ENCODE measurements around the gene NGDN. TPM values are rescaled to one million over a fixed set of nuclear protein-coding genes. Genes with fewer than 3 reads are reported as not detected.

The NGDN gene
- total RNA-seq, 1 donor from 2014 or later, result 23.2 TPM

- H3K9me3 Mint-ChIP-seq (ENCODE audit: low read depth), result no peaks in the 10 kb centered on the region
Observed at GRCh38 chr14:23513005-23513817, 43.7 kb downstream of the NGDN start.

GRCh38 chr14:23513818-23514643, 44.5 kb downstream of the NGDN start:
- TF ChIP-seq CTCF (IDR thresholded peaks at IDR 0.05), result no peak
- H3K27me3 Mint-ChIP-seq (ENCODE audit: low read depth), result no peaks in the 10 kb centered on the region
- H3K4me3 Mint-ChIP-seq (ENCODE audit: unreplicated experiment), result no peak overlapping the region
- H3K27ac Mint-ChIP-seq (ENCODE audit: unreplicated experiment), result no peak overlapping the region
- H3K4me1 Mint-ChIP-seq (ENCODE audit: low read depth), result no peaks in the 10 kb centered on the region
- peaks cover 5% of the 10 kb centered on the region for H3K36me3 Mint-ChIP-seq (ENCODE audit: low read depth)
- H3K9me3 Mint-ChIP-seq (ENCODE audit: low read depth), result no peaks in the 10 kb centered on the region
- DNase-seq (ENCODE audit: low spot score), result no peak

More at GRCh38 chr14:23513005-23513817, 43.7 kb downstream of the NGDN start:
- DNase-seq (ENCODE audit: low spot score), result no peak
- H3K4me3 Mint-ChIP-seq (ENCODE audit: unreplicated experiment), result no peak overlapping the region
- H3K4me1 Mint-ChIP-seq (ENCODE audit: low read depth), result no peaks in the 10 kb centered on the region
- H3K36me3 Mint-ChIP-seq (ENCODE audit: low read depth), result peaks cover 5% of the 10 kb centered on the region
- H3K27ac Mint-ChIP-seq (ENCODE audit: unreplicated experiment), result no peak overlapping the region
- no peaks in the 10 kb centered on the region for H3K27me3 Mint-ChIP-seq (ENCODE audit: low read depth)
- TF ChIP-seq CTCF (IDR thresholded peaks at IDR 0.05), result no peak

- H3K9me3 Mint-ChIP-seq (ENCODE audit: low read depth), result no peaks in the 10 kb centered on the region
- no peaks in the 10 kb centered on the region for H3K27me3 Mint-ChIP-seq (ENCODE audit: low read depth)
- no peak for DNase-seq (ENCODE audit: low spot score)
- H3K4me3 Mint-ChIP-seq (ENCODE audit: unreplicated experiment), result no peak overlapping the region
- no peak for TF ChIP-seq CTCF (IDR thresholded peaks at IDR 0.05)
- H3K27ac Mint-ChIP-seq (ENCODE audit: unreplicated experiment), result no peak overlapping the region
- H3K4me1 Mint-ChIP-seq (ENCODE audit: low read depth), result no peaks in the 10 kb centered on the region
- H3K36me3 Mint-ChIP-seq (ENCODE audit: low read depth), result peaks cover 5% of the 10 kb centered on the region
Observed at GRCh38 chr14:23514644-23514957, 45.1 kb downstream of the NGDN start.

- Mint-ChIP-seq H3K27ac (ENCODE audit: unreplicated experiment) (no peak overlapping the region), H3K36me3 (ENCODE audit: low read depth) (peaks cover 7% of the 10 kb centered on the region), H3K4me3 (ENCODE audit: unreplicated experiment) (no peak overlapping the region), H3K9me3 (ENCODE audit: low read depth) (no peaks in the 10 kb centered on the region), H3K4me1 (ENCODE audit: low read depth) (no peaks in the 10 kb centered on the region), H3K27me3 (ENCODE audit: low read depth) (no peaks in the 10 kb centered on the region)
- DNase-seq (ENCODE audit: low spot score), result no peak
- no peak for TF ChIP-seq CTCF (IDR thresholded peaks at IDR 0.05)
Observed at GRCh38 chr14:23517650-23518326, 48.3 kb downstream of the NGDN start.

- no peaks in the 10 kb centered on the region for H3K4me1 Mint-ChIP-seq (ENCODE audit: low read depth)
- H3K27ac Mint-ChIP-seq (ENCODE audit: unreplicated experiment), result no peak overlapping the region
- no peak for TF ChIP-seq CTCF (IDR thresholded peaks at IDR 0.05)
- H3K36me3 Mint-ChIP-seq (ENCODE audit: low read depth), result peaks cover 6% of the 10 kb centered on the region
- no peaks in the 10 kb centered on the region for H3K9me3 Mint-ChIP-seq (ENCODE audit: low read depth)
- DNase-seq (ENCODE audit: low spot score), result no peak
- no peaks in the 10 kb centered on the region for H3K27me3 Mint-ChIP-seq (ENCODE audit: low read depth)
- H3K4me3 Mint-ChIP-seq (ENCODE audit: unreplicated experiment), result no peak overlapping the region
Observed at GRCh38 chr14:23518709-23519108, 49.2 kb downstream of the NGDN start.
